HEK293 (cell line): Measurements from ENCODE around the gene NSMCE1.

ENCODE experiments used
- CTCF ChIA-PET: fragments of 350-600 bp; formaldehyde crosslinking; extraction: SDS; loops from one replicate; lab custom pipeline; 2021; ENCODE audit warnings: antibody characterized with exemption; lab: Yijun Ruan, JAX
- POLR2A ChIA-PET: fragments of 300-600 bp; formaldehyde crosslinking; extraction: SDS; loops from one replicate; lab custom pipeline; 2020; ENCODE audit warnings: antibody characterized with exemption, inconsistent platforms; lab: Yijun Ruan, JAX
- H3K27ac ChIP-seq: fragments of 200-500 bp; sonication (Bioruptor generic); 2 replicates; pipeline ENCODE4 v1.5.1; 2014; ENCODE audit warnings: low read depth, low read length, control low read depth, inconsistent platforms; ENCODE audit errors: extremely low read depth
- H3K36me3 ChIP-seq, 2 experiments: fragments of 200-500 bp in 1 of 2; sonication (Bioruptor generic) in 1 of 2; 1 replicate in 1 of 2; 2 replicates in 1 of 2; pipeline ENCODE4 v1.5.1; 2014 to 2017; ENCODE audit warnings: inconsistent platforms in 2 of 2, low read length in 2 of 2; ENCODE audit not compliant: control insufficient read depth in 2 of 2, insufficient read depth in 1 of 2
- H3K4me1 ChIP-seq: fragments of 200-500 bp; sonication (Bioruptor generic); 2 replicates; pipeline ENCODE4 v1.5.1; 2014; ENCODE audit warnings: mild to moderate bottlenecking, low read length, inconsistent platforms; ENCODE audit not compliant: control insufficient read depth, insufficient read depth
- H3K4me3 ChIP-seq: 2 replicates; pipeline ENCODE4 v1.5.1; 2011; ENCODE audit warnings: low read depth, mild to moderate bottlenecking, control low read depth, low read length, moderate library complexity
- H3K9me3 ChIP-seq: fragments of 200-500 bp; sonication (Bioruptor generic); 2 replicates; pipeline ENCODE4 v1.5.1; 2014; ENCODE audit warnings: low read depth, low read length, inconsistent platforms; ENCODE audit not compliant: control insufficient read depth, insufficient read depth
- HOXD13 ChIP-seq: sonication (generic); formaldehyde crosslinking; IDR thresholded peaks from 2 replicates; pipeline ENCODE4 v1.8.0; 2022; ENCODE audit warnings: missing genetic modification reagents, borderline replicate concordance
- SCRT1 ChIP-seq: fragments of 450-650 bp; formaldehyde crosslinking; IDR thresholded peaks from 2 replicates; pipeline ENCODE4 v1.5.1; 2016; ENCODE audit warnings: missing biosample characterization, missing genetic modification characterization, borderline replicate concordance
- ZNF121 ChIP-seq: fragments of 450-650 bp; formaldehyde crosslinking; IDR thresholded peaks from 2 replicates; pipeline ENCODE4 v1.5.1; 2016; ENCODE audit warnings: missing biosample characterization, missing genetic modification characterization
- ZNF221 ChIP-seq: fragments of 450-650 bp; formaldehyde crosslinking; IDR thresholded peaks from 2 replicates; pipeline ENCODE4 v1.5.1; 2017; ENCODE audit warnings: missing biosample characterization, missing genetic modification characterization, borderline replicate concordance
- ZNF23 ChIP-seq: fragments of 450-650 bp; formaldehyde crosslinking; IDR thresholded peaks from 2 replicates; pipeline ENCODE4 v1.5.1; 2016; ENCODE audit warnings: missing biosample characterization, missing genetic modification characterization, borderline replicate concordance
- ZNF404 ChIP-seq: fragments of 450-650 bp; formaldehyde crosslinking; IDR thresholded peaks from 2 replicates; pipeline ENCODE4 v1.5.1; 2017; ENCODE audit warnings: missing biosample characterization, missing genetic modification characterization
- ZNF521 ChIP-seq: fragments of 450-650 bp; formaldehyde crosslinking; IDR thresholded peaks from 2 replicates; pipeline ENCODE4 v1.5.1; 2017; ENCODE audit warnings: missing biosample characterization, mild to moderate bottlenecking, missing genetic modification characterization
- ZNF660 ChIP-seq: fragments of 450-650 bp; IDR thresholded peaks from 2 replicates; pipeline ENCODE4 v1.5.1; 2018; ENCODE audit warnings: missing biosample characterization, mild to moderate bottlenecking, missing genetic modification characterization
- ZNF664 ChIP-seq: fragments of 450-650 bp; formaldehyde crosslinking; IDR thresholded peaks from 2 replicates; pipeline ENCODE4 v1.5.1; 2016; ENCODE audit warnings: missing biosample characterization, missing genetic modification characterization
- ZSCAN16 ChIP-seq: fragments of 450-650 bp; formaldehyde crosslinking; IDR thresholded peaks from 2 replicates; pipeline ENCODE4 v1.5.1; 2016; ENCODE audit warnings: missing biosample characterization, missing genetic modification characterization
- TF ChIP-seq, protein P1 (sequence below): fragments of 450-650 bp; formaldehyde crosslinking; IDR thresholded peaks from 2 replicates; pipeline ENCODE4 v1.5.1; 2016; ENCODE audit warnings: missing biosample characterization, missing genetic modification characterization, borderline replicate concordance
- TF ChIP-seq, protein P2 (sequence below): fragments of 450-650 bp; formaldehyde crosslinking; IDR thresholded peaks from 2 replicates; pipeline ENCODE4 v1.5.1; 2016; ENCODE audit warnings: missing biosample characterization, missing genetic modification characterization
- TF ChIP-seq, protein P3 (sequence below): fragments of 450-650 bp; formaldehyde crosslinking; IDR thresholded peaks from 2 replicates; pipeline ENCODE4 v1.5.1; 2017; ENCODE audit warnings: missing biosample characterization, mild to moderate bottlenecking, missing genetic modification characterization, moderate library complexity
- TF ChIP-seq, protein P4 (sequence below): fragments of 450-650 bp; formaldehyde crosslinking; IDR thresholded peaks from 2 replicates; pipeline ENCODE4 v1.5.1; 2016; ENCODE audit warnings: missing biosample characterization, missing genetic modification characterization

NSMCE1 gene

DNA sequence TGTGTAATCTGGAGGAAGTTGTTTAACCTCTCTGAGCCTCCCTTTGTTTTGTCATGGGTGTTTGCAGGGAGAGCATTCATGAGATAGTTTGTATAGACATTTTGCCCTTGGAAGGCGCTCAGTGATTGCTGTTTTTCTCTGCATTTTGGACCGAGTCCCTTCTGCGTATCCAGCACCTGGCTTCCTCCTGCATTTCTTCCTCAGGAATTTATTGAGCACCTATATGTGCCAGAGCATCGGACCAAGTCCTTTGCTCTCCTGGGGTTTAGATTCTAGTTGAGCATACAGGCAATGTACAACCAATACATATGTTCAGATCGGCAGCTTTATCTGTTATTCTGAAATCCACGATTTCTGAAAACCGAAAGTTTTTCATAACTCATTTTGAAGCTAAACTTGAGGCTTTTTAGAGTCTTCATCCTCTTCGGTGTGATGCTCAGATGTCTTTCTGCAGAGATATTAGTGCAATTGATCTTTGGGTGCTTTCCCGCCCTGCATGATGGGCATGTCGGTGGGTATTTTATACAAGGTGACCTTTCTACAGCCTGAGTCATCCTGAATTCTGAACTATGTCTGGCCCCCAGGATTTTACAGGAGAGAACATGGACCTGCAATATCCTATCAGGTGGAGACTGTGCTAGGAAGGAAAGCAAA lies 49.3 kb upstream of the NSMCE1 start:
- CTCF ChIA-PET, result interaction anchor here (0.7 to 1.3 kb wide), 3 partner anchors 13 to 83 kb away, joined by 3 read pairs; no protein-coding TSS in a partner anchor
- no peaks in the 10 kb centered on the region for H3K4me1 ChIP-seq
- no peak overlapping the region for H3K4me3 ChIP-seq
- H3K36me3 ChIP-seq, result no peaks in the 10 kb centered on the region
- H3K27ac ChIP-seq, result no peak overlapping the region
- POLR2A ChIA-PET, result no interaction called here
- TF ChIP-seq ZSCAN16 (tag by site-specific recombination), result no peak
- peak; percentile 62; the same call in 1 of the 2 replicates for TF ChIP-seq ZNF664 (tag by site-specific recombination)
- no peak for TF ChIP-seq HOXD13
- no peak for TF ChIP-seq ZNF23 (tag by site-specific recombination)
- TF ChIP-seq, all 188 proteins: peak for 1
- no peaks in the 10 kb centered on the region for H3K9me3 ChIP-seq

DNA sequence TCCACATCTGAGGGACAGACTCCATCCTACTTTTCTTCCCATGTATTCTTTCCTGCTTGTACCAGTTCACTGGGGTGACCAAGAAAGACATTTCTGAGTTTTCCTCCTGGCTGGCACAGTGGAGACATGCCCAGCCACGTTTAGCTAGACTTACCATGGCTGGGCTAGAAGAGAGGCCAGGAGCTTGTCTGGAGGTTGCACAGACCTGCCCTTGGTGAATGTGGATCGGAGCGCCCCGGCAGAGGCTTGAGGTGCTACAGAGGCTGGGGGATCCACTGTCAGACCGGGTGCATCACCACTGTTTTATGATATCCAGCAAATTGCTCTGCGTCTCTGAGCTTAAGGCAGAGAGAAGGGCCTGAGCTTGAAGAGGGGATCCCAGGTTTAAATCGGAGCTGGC lies 48.7 kb upstream of the NSMCE1 start:
- TF ChIP-seq SCRT1 (tag by site-specific recombination) (no peak), ZNF404 (tag by site-specific recombination) (no peak), ZNF521 (tag by site-specific recombination) (no peak), ZNF221 (tag by site-specific recombination) (no peak), ZNF660 (tag by site-specific recombination) (no peak)
- TF ChIP-seq, protein P1, sequence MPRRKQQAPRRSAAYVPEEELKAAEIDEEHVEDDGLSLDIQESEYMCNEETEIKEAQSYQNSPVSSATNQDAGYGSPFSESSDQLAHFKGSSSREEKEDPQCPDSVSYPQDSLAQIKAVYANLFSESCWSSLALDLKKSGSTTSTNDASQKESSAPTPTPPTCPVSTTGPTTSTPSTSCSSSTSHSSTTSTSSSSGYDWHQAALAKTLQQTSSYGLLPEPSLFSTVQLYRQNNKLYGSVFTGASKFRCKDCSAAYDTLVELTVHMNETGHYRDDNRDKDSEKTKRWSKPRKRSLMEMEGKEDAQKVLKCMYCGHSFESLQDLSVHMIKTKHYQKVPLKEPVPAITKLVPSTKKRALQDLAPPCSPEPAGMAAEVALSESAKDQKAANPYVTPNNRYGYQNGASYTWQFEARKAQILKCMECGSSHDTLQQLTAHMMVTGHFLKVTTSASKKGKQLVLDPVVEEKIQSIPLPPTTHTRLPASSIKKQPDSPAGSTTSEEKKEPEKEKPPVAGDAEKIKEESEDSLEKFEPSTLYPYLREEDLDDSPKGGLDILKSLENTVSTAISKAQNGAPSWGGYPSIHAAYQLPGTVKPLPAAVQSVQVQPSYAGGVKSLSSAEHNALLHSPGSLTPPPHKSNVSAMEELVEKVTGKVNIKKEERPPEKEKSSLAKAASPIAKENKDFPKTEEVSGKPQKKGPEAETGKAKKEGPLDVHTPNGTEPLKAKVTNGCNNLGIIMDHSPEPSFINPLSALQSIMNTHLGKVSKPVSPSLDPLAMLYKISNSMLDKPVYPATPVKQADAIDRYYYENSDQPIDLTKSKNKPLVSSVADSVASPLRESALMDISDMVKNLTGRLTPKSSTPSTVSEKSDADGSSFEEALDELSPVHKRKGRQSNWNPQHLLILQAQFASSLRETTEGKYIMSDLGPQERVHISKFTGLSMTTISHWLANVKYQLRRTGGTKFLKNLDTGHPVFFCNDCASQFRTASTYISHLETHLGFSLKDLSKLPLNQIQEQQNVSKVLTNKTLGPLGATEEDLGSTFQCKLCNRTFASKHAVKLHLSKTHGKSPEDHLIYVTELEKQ (tag by site-specific recombination), result no peak
- TF ChIP-seq, protein P2, sequence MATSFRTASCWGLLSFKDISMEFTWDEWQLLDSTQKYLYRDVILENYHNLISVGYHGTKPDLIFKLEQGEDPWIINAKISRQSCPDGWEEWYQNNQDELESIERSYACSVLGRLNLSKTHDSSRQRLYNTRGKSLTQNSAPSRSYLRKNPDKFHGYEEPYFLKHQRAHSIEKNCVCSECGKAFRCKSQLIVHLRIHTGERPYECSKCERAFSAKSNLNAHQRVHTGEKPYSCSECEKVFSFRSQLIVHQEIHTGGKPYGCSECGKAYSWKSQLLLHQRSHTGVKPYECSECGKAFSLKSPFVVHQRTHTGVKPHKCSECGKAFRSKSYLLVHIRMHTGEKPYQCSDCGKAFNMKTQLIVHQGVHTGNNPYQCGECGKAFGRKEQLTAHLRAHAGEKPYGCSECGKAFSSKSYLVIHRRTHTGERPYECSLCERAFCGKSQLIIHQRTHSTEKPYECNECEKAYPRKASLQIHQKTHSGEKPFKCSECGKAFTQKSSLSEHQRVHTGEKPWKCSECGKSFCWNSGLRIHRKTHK (tag by site-specific recombination), result no peak
- TF ChIP-seq, protein P3, sequence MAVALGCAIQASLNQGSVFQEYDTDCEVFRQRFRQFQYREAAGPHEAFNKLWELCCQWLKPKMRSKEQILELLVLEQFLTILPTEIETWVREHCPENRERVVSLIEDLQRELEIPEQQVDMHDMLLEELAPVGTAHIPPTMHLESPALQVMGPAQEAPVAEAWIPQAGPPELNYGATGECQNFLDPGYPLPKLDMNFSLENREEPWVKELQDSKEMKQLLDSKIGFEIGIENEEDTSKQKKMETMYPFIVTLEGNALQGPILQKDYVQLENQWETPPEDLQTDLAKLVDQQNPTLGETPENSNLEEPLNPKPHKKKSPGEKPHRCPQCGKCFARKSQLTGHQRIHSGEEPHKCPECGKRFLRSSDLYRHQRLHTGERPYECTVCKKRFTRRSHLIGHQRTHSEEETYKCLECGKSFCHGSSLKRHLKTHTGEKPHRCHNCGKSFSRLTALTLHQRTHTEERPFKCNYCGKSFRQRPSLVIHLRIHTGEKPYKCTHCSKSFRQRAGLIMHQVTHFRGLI (tag by site-specific recombination), result peak; percentile 88
- no peaks in the 10 kb centered on the region for H3K4me1 ChIP-seq
- H3K36me3 ChIP-seq, result no peaks in the 10 kb centered on the region
- H3K9me3 ChIP-seq, result no peaks in the 10 kb centered on the region
- H3K27ac ChIP-seq, result no peak overlapping the region
- H3K4me3 ChIP-seq, result no peak overlapping the region
- CTCF ChIA-PET, result interaction anchor here (1.0 to 1.3 kb wide), 2 partner anchors 57 to 82 kb away, joined by 3 read pairs; no protein-coding TSS in a partner anchor
- POLR2A ChIA-PET, result no interaction called here

DNA sequence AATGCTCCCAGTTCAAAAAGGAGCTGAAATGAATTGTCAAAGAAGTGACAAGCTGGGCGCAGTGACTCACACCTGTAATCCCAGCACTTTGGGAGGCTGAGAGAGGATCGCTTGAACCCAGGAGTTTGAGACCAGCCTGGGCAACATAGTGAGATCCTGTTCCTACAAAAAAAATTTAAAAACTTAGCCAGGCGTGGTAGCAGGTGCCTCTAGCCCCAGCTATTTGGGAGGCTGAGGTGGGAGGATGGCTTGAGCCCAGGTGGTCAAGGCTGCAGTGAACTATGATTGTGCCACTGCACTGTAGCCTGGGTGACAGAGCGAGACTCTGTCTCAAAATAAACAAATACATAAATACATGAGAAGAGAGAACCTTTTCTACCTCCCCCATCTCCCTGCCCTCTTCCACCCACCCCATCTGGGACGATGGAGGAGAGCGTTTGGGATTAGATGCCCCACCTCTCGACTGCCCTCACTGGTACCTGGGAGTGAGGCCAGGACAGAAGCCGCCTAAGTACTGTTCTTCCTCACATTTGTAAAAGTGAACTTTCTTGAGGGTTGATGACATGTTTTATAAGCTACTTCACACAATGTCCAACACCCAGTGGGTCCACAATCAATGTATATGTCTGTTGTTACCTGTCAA lies 47.6 kb upstream of the NSMCE1 start:
- POLR2A ChIA-PET, result no interaction called here

More for the DNA sequence above, 47.6 kb upstream of the NSMCE1 start:
- no peak overlapping the region for H3K4me3 ChIP-seq
- CTCF ChIA-PET, result interaction anchor here (1.3 kb wide), 1 partner anchor 58 kb away, joined by 3 read pairs; no protein-coding TSS in a partner anchor
- H3K36me3 ChIP-seq, result no peaks in the 10 kb centered on the region
- no peak overlapping the region for H3K27ac ChIP-seq
- 0 out of 2 replicates have a peak, but pooled peaks have one; percentile 22 for TF ChIP-seq ZNF121 (tag by site-specific recombination)
- TF ChIP-seq, protein P4, sequence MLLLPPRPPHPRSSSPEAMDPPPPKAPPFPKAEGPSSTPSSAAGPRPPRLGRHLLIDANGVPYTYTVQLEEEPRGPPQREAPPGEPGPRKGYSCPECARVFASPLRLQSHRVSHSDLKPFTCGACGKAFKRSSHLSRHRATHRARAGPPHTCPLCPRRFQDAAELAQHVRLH (tag by site-specific recombination), result no peak
- H3K9me3 ChIP-seq, result no peaks in the 10 kb centered on the region
- no peaks in the 10 kb centered on the region for H3K4me1 ChIP-seq
